ENCODE results near the gene SPEF2. TPM values are rescaled to one million over a fixed set of nuclear protein-coding genes. Genes with fewer than 3 reads are reported as not detected.

The SPEF2 gene
- total RNA-seq, 1 experiment from 2014 or later, result 0.15 TPM

DNA sequence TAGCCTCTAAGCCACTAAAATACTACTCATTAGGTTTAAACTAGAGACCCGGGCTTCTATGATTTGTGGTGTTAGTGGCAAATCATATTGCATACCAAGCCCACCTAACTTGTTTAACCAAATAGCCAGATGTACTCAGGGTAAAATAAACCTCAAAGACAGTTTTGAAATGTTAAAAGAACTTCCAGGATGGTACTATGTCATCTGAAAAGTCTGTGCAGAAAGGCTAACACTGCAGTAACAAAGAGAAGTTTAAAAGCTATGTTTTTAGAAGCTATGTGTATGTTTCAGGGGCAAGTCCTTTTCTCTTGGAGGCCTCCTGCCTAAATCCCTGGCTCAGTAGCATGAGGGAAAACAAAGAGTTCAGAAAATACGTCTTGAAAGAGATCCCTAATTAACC lies 154.2 kb downstream of the SPEF2 start:
- no peaks in the 10 kb centered on the region for H3K36me3 Mint-ChIP-seq
- DNase-seq (ENCODE audit: low spot score) (no peak), ATAC-seq (no peak)
- H3K4me3 Mint-ChIP-seq, result no peak overlapping the region
- no peaks in the 10 kb centered on the region for H3K9me3 Mint-ChIP-seq
- H3K4me1 Mint-ChIP-seq, result peaks cover 5% of the 10 kb centered on the region; the same call in 1 of the 2 replicates
- no peak overlapping the region for H3K27ac Mint-ChIP-seq
- CTCF ChIA-PET, result interaction anchor here (1.1 kb wide), 1 partner anchor 154 kb away, joined by 4 read pairs; no protein-coding TSS in a partner anchor
- POLR2A ChIA-PET, result no interaction called here
- H3K27me3 Mint-ChIP-seq (ENCODE audit: low read depth), result peaks cover 63% of the 10 kb centered on the region
- TF ChIP-seq SOX15 (CRISPR knock-in tag; IDR thresholded peaks at IDR 0.05), result no peak
- no peak for TF ChIP-seq RORB (CRISPR knock-in tag; IDR thresholded peaks at IDR 0.05)
- TF ChIP-seq ZNF219 (CRISPR knock-in tag; IDR thresholded peaks at IDR 0.05; ENCODE audit: borderline replicate concordance), result no peak
- no peak for TF ChIP-seq ATF1 (CRISPR knock-in tag; IDR thresholded peaks at IDR 0.05)

- Mint-ChIP-seq H3K36me3 (no peaks in the 10 kb centered on the region), H3K4me3 (no peak overlapping the region), H3K27me3 (ENCODE audit: low read depth) (peaks cover 48% of the 10 kb centered on the region), H3K27ac (no peak overlapping the region), H3K4me1 (peaks cover 5% of the 10 kb centered on the region; the same call in 1 of the 2 replicates), H3K9me3 (no peaks in the 10 kb centered on the region)
- ATAC-seq (no peak), DNase-seq (ENCODE audit: low spot score) (no peak)
- ChIA-PET CTCF (no interaction called here), POLR2A (no interaction called here)
- TF ChIP-seq MYBL2 (CRISPR knock-in tag; IDR thresholded peaks at IDR 0.05) (no peak), NR2C2 (CRISPR knock-in tag; IDR thresholded peaks at IDR 0.05) (no peak), FOXJ3 (CRISPR knock-in tag; IDR thresholded peaks at IDR 0.05; ENCODE audit: borderline replicate concordance) (no peak), CREM (CRISPR knock-in tag; IDR thresholded peaks at IDR 0.05) (no peak), TCF7 (CRISPR knock-in tag; IDR thresholded peaks at IDR 0.05; ENCODE audit: low read depth) (no peak), KAT7 (CRISPR knock-in tag; IDR thresholded peaks at IDR 0.05; ENCODE audit: borderline replicate concordance) (no peak), GTF2I (CRISPR knock-in tag; conservative IDR thresholded peaks at IDR 0.05) (no peak), IRF2 (CRISPR knock-in tag; IDR thresholded peaks at IDR 0.05; ENCODE audit: borderline replicate concordance, low read depth) (no peak), ZNF425 (CRISPR knock-in tag; conservative IDR thresholded peaks at IDR 0.05) (no peak), FOXK1 (CRISPR knock-in tag; IDR thresholded peaks at IDR 0.05) (no peak), ATF6 (CRISPR knock-in tag; IDR thresholded peaks at IDR 0.05) (no peak), ESRRA (CRISPR knock-in tag; IDR thresholded peaks at IDR 0.05; ENCODE audit: borderline replicate concordance) (no peak), CBFB (CRISPR knock-in tag; IDR thresholded peaks at IDR 0.05; ENCODE audit: low read depth) (no peak), SMAD4 (CRISPR knock-in tag; IDR thresholded peaks at IDR 0.05) (no peak), ZMAT4 (CRISPR knock-in tag; IDR thresholded peaks at IDR 0.05) (no peak)
- TF ChIP-seq, protein P1, sequence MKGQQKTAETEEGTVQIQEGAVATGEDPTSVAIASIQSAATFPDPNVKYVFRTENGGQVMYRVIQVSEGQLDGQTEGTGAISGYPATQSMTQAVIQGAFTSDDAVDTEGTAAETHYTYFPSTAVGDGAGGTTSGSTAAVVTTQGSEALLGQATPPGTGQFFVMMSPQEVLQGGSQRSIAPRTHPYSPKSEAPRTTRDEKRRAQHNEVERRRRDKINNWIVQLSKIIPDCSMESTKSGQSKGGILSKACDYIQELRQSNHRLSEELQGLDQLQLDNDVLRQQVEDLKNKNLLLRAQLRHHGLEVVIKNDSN (CRISPR knock-in tag; IDR thresholded peaks at IDR 0.05), result no peak
- TF ChIP-seq, protein P2, sequence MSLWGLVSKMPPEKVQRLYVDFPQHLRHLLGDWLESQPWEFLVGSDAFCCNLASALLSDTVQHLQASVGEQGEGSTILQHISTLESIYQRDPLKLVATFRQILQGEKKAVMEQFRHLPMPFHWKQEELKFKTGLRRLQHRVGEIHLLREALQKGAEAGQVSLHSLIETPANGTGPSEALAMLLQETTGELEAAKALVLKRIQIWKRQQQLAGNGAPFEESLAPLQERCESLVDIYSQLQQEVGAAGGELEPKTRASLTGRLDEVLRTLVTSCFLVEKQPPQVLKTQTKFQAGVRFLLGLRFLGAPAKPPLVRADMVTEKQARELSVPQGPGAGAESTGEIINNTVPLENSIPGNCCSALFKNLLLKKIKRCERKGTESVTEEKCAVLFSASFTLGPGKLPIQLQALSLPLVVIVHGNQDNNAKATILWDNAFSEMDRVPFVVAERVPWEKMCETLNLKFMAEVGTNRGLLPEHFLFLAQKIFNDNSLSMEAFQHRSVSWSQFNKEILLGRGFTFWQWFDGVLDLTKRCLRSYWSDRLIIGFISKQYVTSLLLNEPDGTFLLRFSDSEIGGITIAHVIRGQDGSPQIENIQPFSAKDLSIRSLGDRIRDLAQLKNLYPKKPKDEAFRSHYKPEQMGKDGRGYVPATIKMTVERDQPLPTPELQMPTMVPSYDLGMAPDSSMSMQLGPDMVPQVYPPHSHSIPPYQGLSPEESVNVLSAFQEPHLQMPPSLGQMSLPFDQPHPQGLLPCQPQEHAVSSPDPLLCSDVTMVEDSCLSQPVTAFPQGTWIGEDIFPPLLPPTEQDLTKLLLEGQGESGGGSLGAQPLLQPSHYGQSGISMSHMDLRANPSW (CRISPR knock-in tag; conservative IDR thresholded peaks at IDR 0.05; ENCODE audit: low read depth), result no peak
- TF ChIP-seq, protein P3, sequence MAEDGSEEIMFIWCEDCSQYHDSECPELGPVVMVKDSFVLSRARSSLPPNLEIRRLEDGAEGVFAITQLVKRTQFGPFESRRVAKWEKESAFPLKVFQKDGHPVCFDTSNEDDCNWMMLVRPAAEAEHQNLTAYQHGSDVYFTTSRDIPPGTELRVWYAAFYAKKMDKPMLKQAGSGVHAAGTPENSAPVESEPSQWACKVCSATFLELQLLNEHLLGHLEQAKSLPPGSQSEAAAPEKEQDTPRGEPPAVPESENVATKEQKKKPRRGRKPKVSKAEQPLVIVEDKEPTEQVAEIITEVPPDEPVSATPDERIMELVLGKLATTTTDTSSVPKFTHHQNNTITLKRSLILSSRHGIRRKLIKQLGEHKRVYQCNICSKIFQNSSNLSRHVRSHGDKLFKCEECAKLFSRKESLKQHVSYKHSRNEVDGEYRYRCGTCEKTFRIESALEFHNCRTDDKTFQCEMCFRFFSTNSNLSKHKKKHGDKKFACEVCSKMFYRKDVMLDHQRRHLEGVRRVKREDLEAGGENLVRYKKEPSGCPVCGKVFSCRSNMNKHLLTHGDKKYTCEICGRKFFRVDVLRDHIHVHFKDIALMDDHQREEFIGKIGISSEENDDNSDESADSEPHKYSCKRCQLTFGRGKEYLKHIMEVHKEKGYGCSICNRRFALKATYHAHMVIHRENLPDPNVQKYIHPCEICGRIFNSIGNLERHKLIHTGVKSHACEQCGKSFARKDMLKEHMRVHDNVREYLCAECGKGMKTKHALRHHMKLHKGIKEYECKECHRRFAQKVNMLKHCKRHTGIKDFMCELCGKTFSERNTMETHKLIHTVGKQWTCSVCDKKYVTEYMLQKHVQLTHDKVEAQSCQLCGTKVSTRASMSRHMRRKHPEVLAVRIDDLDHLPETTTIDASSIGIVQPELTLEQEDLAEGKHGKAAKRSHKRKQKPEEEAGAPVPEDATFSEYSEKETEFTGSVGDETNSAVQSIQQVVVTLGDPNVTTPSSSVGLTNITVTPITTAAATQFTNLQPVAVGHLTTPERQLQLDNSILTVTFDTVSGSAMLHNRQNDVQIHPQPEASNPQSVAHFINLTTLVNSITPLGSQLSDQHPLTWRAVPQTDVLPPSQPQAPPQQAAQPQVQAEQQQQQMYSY (CRISPR knock-in tag; IDR thresholded peaks at IDR 0.05), result no peak
- TF ChIP-seq, protein P4, sequence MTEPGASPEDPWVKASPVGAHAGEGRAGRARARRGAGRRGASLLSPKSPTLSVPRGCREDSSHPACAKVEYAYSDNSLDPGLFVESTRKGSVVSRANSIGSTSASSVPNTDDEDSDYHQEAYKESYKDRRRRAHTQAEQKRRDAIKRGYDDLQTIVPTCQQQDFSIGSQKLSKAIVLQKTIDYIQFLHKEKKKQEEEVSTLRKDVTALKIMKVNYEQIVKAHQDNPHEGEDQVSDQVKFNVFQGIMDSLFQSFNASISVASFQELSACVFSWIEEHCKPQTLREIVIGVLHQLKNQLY (CRISPR knock-in tag; IDR thresholded peaks at IDR 0.05), result no peak
These were observed 156.3 kb downstream of the SPEF2 start for GRCh38 chr5:35773967-35774366.
